ENCODE measurements around the gene PARD3.

Gene PARD3

DNA sequence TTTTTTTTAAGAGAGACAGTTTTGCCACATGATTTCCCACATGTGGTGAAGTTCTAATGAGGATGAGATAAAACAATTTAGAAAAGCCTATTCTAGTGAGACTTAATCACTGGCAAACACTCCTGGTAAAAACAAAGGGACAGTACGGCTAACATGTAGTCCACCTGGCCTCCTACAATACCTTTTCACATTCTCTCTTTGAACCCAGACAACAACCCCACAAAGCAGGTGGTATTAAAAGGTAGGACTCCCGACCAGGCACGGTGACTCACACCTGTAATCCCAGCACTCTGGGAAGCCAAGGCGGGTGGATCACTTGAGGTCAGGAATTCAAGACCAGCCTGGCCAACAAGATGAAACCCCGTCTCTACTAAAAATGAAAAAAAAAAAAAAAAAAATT, 12.4 kb downstream of the PARD3 start:
- WGBS (ENCODE audit: extremely low coverage, insufficient coverage, insufficient read length), result no CpG with 5 or more reads among the region's 5 CpGs
- peaks cover 4% of the 10 kb centered on the region for H3K79me2 ChIP-seq (ENCODE audit: control insufficient read depth, insufficient read depth, low read length, poor library complexity)
- H3K4me1 ChIP-seq (ENCODE audit: control insufficient read depth in 1 of 2, insufficient read depth in 2 of 2, low read length in 2 of 2), result peaks cover 0 to 3% of the 10 kb centered on the region in 2 experiments
- no peak overlapping the region for H2BK120ac ChIP-seq (ENCODE audit: insufficient read depth, low read length, poor library complexity)
- no peaks in the 10 kb centered on the region for H3K36me3 ChIP-seq (ENCODE audit: control insufficient read depth in 1 of 2, insufficient read depth in 2 of 2, low read length in 2 of 2)
- H2AK5ac ChIP-seq (ENCODE audit: low read length), result no peak overlapping the region
- H3K14ac ChIP-seq (ENCODE audit: low read length), result no peak overlapping the region
- H3K27ac ChIP-seq (ENCODE audit: low read depth, low read length), result no peak overlapping the region
- no peak overlapping the region for H3K4ac ChIP-seq (ENCODE audit: low read depth, low read length)
- H3K79me1 ChIP-seq (ENCODE audit: low read length), result no peaks in the 10 kb centered on the region
- no peak overlapping the region for H3K4me2 ChIP-seq (ENCODE audit: low read length)
- H3K4me3 ChIP-seq (ENCODE audit: low read depth, low read length), result no peak overlapping the region
- no peak overlapping the region for H3K23ac ChIP-seq (ENCODE audit: low read length)
- no peaks in the 10 kb centered on the region for H3K27me3 ChIP-seq (ENCODE audit: insufficient read depth, low read length)
- H2BK5ac ChIP-seq (ENCODE audit: low read depth, low read length, poor library complexity), result no peak overlapping the region
- no peak overlapping the region for H3K18ac ChIP-seq (ENCODE audit: low read length)
- H4K91ac ChIP-seq (ENCODE audit: low read depth, low read length), result no peak overlapping the region
- no peak overlapping the region for H4K8ac ChIP-seq (ENCODE audit: low read depth, low read length)
- no peak overlapping the region for H3K9ac ChIP-seq (ENCODE audit: low read length)
- H2BK12ac ChIP-seq (ENCODE audit: low read length), result no peak overlapping the region
- DNase-seq, result peak in 1 of 2 donors; percentile 26
- H4K12ac ChIP-seq (ENCODE audit: low read depth, low read length), result no peak overlapping the region
- H3K9me3 ChIP-seq (ENCODE audit: insufficient read depth, low read depth, low read length), result peaks cover 1% of the 10 kb centered on the region
- H2AFZ ChIP-seq (ENCODE audit: insufficient read depth, low read length, poor library complexity), result no peak overlapping the region

DNA sequence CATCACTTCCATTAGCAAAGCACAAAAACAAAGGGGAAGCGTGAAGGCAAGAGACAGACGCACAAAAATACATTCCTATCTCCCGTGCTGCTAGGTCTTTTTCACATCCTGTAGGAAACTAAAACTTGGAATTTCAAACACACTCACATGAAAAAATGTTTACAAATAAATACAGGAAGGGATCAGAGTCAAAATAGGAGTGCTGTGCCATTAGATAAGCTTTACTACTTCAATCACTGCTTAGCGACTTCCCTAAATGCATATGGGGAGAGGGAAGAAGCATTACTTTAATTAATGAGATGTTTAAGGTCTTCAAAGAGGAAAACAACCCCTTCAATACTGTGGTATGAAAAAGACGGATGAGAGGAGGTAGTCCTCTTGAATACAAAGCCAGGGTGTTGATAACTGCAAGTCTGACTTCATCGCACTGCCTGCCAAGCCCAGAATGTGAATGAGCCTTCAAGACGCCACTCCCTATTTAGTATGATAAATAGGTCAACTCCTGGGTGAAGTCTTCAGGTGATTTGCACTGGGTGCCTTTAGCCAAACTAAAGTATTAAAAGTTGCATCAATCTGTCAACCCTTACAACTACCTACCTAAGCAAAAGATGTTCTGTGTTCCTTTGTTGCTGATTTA, 13.9 kb downstream of the PARD3 start:
- Histone ChIP-seq H3K4me1 (ENCODE audit: control insufficient read depth in 1 of 2, insufficient read depth in 2 of 2, low read length in 2 of 2) (peaks cover 0 to 3% of the 10 kb centered on the region in 2 experiments), H3K4me2 (ENCODE audit: low read length) (no peak overlapping the region), H3K79me1 (ENCODE audit: low read length) (no peaks in the 10 kb centered on the region), H3K9me3 (ENCODE audit: insufficient read depth, low read depth, low read length) (no peaks in the 10 kb centered on the region), H3K27ac (ENCODE audit: low read depth, low read length) (peak overlapping the region; percentile 24), H3K4me3 (ENCODE audit: low read depth, low read length) (no peak overlapping the region), H2BK120ac (ENCODE audit: insufficient read depth, low read length, poor library complexity) (no peak overlapping the region), H3K14ac (ENCODE audit: low read length) (no peak overlapping the region), H3K36me3 (ENCODE audit: control insufficient read depth in 1 of 2, insufficient read depth in 2 of 2, low read length in 2 of 2) (no peaks in the 10 kb centered on the region), H2AK5ac (ENCODE audit: low read length) (no peak overlapping the region), H4K8ac (ENCODE audit: low read depth, low read length) (no peak overlapping the region), H3K18ac (ENCODE audit: low read length) (no peak overlapping the region), H3K23ac (ENCODE audit: low read length) (no peak overlapping the region), H2BK12ac (ENCODE audit: low read length) (no peak overlapping the region), H4K12ac (ENCODE audit: low read depth, low read length) (peak overlapping the region; percentile 43), H3K9ac (ENCODE audit: low read length) (no peak overlapping the region), H3K4ac (ENCODE audit: low read depth, low read length) (peak overlapping the region; percentile 27), H4K91ac (ENCODE audit: low read depth, low read length) (no peak overlapping the region), H3K27me3 (ENCODE audit: insufficient read depth, low read length) (no peaks in the 10 kb centered on the region), H2AFZ (ENCODE audit: insufficient read depth, low read length, poor library complexity) (no peak overlapping the region), H2BK5ac (ENCODE audit: low read depth, low read length, poor library complexity) (no peak overlapping the region), H3K79me2 (ENCODE audit: control insufficient read depth, insufficient read depth, low read length, poor library complexity) (peaks cover 2% of the 10 kb centered on the region)
- no CpG with 5 or more reads among the region's 7 CpGs for WGBS (ENCODE audit: extremely low coverage, insufficient coverage, insufficient read length)
- DNase-seq, result no peak

DNA sequence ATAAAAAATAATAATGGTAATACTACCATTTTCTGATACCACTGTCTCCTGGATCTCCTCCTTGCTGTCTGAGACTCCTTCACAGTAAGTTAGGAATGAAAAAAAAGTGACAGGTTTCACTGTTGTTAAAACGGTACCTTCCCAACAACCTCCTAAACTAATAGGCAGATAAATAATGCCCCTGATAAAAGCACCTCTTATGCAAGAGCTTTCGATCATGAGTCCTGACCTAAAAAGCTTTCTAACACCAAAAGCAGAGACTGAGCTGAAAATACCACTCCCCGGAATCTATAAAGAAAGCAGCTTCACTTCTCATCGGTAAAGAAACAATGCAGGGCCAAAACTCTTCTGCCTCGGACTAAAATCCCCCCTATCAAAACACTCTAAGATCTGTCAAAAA, 14.5 kb downstream of the PARD3 start:
- H3K4me1 ChIP-seq (ENCODE audit: control insufficient read depth in 1 of 2, insufficient read depth in 2 of 2, low read length in 2 of 2), result peaks cover 0 to 3% of the 10 kb centered on the region in 2 experiments
- H2BK5ac ChIP-seq (ENCODE audit: low read depth, low read length, poor library complexity), result no peak overlapping the region
- no peak overlapping the region for H3K4ac ChIP-seq (ENCODE audit: low read depth, low read length)
- no peak overlapping the region for H4K12ac ChIP-seq (ENCODE audit: low read depth, low read length)
- H3K27ac ChIP-seq (ENCODE audit: low read depth, low read length), result no peak overlapping the region
- no peaks in the 10 kb centered on the region for H3K9me3 ChIP-seq (ENCODE audit: insufficient read depth, low read depth, low read length)
- H2AFZ ChIP-seq (ENCODE audit: insufficient read depth, low read length, poor library complexity), result no peak overlapping the region
- H3K9ac ChIP-seq (ENCODE audit: low read length), result no peak overlapping the region
- no peak overlapping the region for H3K14ac ChIP-seq (ENCODE audit: low read length)
- no peak overlapping the region for H3K23ac ChIP-seq (ENCODE audit: low read length)
- no peaks in the 10 kb centered on the region for H3K36me3 ChIP-seq (ENCODE audit: control insufficient read depth in 1 of 2, insufficient read depth in 2 of 2, low read length in 2 of 2)
- no peak overlapping the region for H4K8ac ChIP-seq (ENCODE audit: low read depth, low read length)
- no peak for DNase-seq
- no peak overlapping the region for H3K18ac ChIP-seq (ENCODE audit: low read length)
- H3K4me3 ChIP-seq (ENCODE audit: low read depth, low read length), result no peak overlapping the region
- H2AK5ac ChIP-seq (ENCODE audit: low read length), result no peak overlapping the region
- H3K27me3 ChIP-seq (ENCODE audit: insufficient read depth, low read length), result no peaks in the 10 kb centered on the region
- peaks cover 2% of the 10 kb centered on the region for H3K79me2 ChIP-seq (ENCODE audit: control insufficient read depth, insufficient read depth, low read length, poor library complexity)
- no peak overlapping the region for H3K4me2 ChIP-seq (ENCODE audit: low read length)
- no peaks in the 10 kb centered on the region for H3K79me1 ChIP-seq (ENCODE audit: low read length)
- WGBS (ENCODE audit: extremely low coverage, insufficient coverage, insufficient read length), result no CpG with 5 or more reads among the region's 5 CpGs
- H4K91ac ChIP-seq (ENCODE audit: low read depth, low read length), result no peak overlapping the region
- no peak overlapping the region for H2BK120ac ChIP-seq (ENCODE audit: insufficient read depth, low read length, poor library complexity)
- H2BK12ac ChIP-seq (ENCODE audit: low read length), result no peak overlapping the region

DNA sequence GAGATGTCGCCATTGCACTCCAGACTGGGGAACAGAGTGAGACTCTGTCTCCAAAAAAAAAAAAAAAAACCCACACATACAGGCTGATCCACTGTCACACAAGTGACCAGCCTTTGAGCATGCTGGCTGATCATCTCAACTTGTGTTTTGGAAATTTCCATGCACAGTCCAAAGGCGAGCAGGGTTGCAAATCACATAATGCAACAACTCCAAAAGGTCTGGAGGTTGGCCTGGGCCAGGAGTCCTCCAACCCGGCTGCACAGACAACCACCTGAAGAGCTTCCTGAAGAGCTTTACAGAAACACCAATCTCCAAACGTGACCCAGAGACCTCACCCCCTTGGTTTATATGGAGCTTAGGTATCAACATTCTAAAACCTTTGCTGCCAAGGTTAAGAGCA, 16.4 kb downstream of the PARD3 start:
- Histone ChIP-seq H2BK5ac (ENCODE audit: low read depth, low read length, poor library complexity) (no peak overlapping the region), H3K23ac (ENCODE audit: low read length) (no peak overlapping the region), H2BK12ac (ENCODE audit: low read length) (no peak overlapping the region), H3K27ac (ENCODE audit: low read depth, low read length) (no peak overlapping the region), H3K14ac (ENCODE audit: low read length) (no peak overlapping the region), H3K9me3 (ENCODE audit: insufficient read depth, low read depth, low read length) (no peaks in the 10 kb centered on the region), H3K27me3 (ENCODE audit: insufficient read depth, low read length) (no peaks in the 10 kb centered on the region), H3K79me1 (ENCODE audit: low read length) (no peaks in the 10 kb centered on the region), H3K4me1 (ENCODE audit: control insufficient read depth in 1 of 2, insufficient read depth in 2 of 2, low read length in 2 of 2) (peaks cover 0 to 3% of the 10 kb centered on the region in 2 experiments), H2BK120ac (ENCODE audit: insufficient read depth, low read length, poor library complexity) (no peak overlapping the region), H3K36me3 (ENCODE audit: control insufficient read depth in 1 of 2, insufficient read depth in 2 of 2, low read length in 2 of 2) (no peaks in the 10 kb centered on the region), H3K18ac (ENCODE audit: low read length) (no peak overlapping the region), H2AFZ (ENCODE audit: insufficient read depth, low read length, poor library complexity) (no peak overlapping the region), H3K9ac (ENCODE audit: low read length) (no peak overlapping the region), H4K12ac (ENCODE audit: low read depth, low read length) (no peak overlapping the region), H3K4ac (ENCODE audit: low read depth, low read length) (no peak overlapping the region), H2AK5ac (ENCODE audit: low read length) (no peak overlapping the region), H4K91ac (ENCODE audit: low read depth, low read length) (no peak overlapping the region), H4K8ac (ENCODE audit: low read depth, low read length) (no peak overlapping the region), H3K4me2 (ENCODE audit: low read length) (no peak overlapping the region), H3K4me3 (ENCODE audit: low read depth, low read length) (no peak overlapping the region), H3K79me2 (ENCODE audit: control insufficient read depth, insufficient read depth, low read length, poor library complexity) (peaks cover 2% of the 10 kb centered on the region)
- DNase-seq, result no peak
- WGBS (ENCODE audit: extremely low coverage, insufficient coverage, insufficient read length), result no CpG with 5 or more reads among the region's 4 CpGs

Measured in trophoblast cell (in vitro differentiated cells and primary cell).